SKM-1 treated with dmso at 0.1 percent for 144 hours (cell line): ENCODE data around the gene RPS6KB2.

Source experiments
- DNase-seq: peaks from one replicate; lab custom pipeline; 2025; ENCODE audit not compliant: unreplicated experiment; lab: John Stamatoyannopoulos, UW

Gene RPS6KB2

DNA sequence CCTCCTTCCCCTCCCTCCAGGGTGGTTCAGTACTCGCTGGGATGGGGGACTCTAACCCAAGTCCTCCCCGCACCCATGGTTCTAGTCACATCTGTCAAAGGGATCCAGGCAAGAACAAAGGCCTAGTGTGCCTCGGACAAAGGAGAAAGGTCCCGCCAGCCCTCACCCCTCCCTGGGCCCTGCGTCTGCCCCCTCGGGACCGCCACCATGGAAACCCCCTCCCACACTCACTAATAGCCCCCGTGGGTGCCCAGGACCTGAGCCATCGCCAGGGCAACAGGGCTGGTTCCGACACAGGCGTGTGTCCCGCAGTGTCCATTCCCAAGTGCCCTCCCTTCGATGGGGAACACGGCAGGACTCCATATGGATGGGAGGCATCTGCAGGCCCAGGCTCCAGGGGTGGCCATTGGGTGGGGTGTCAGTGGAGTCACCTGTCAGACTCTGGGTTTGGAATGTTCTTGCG, 17.9 kb upstream of the RPS6KB2 start:
- no peak for DNase-seq

GRCh38 chr11:67410984-67411784, 17.1 kb upstream of the RPS6KB2 start:
- no peak for DNase-seq

DNA sequence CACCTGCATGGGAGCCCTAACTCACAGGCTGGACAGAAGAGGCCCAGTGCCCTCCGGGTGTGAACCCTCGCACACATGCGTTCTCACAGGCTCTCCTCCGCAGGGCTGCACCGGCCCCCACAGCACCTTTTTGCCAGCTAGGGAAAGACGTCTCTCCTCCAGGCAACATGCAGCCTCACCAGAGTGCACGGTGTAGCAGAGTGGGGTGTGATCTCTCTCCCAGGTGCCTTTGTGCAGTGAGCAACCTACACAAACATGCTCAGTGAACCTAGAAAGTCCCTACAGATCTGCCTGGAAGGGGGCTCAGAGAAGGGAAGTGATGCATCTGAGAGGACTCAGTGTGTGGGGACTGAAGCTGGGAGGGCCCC, 16.5 kb upstream of the RPS6KB2 start:
- DNase-seq, result no peak

- no peak for DNase-seq
Measured at GRCh38 chr11:67412495-67413179, 15.7 kb upstream of the RPS6KB2 start.

DNA sequence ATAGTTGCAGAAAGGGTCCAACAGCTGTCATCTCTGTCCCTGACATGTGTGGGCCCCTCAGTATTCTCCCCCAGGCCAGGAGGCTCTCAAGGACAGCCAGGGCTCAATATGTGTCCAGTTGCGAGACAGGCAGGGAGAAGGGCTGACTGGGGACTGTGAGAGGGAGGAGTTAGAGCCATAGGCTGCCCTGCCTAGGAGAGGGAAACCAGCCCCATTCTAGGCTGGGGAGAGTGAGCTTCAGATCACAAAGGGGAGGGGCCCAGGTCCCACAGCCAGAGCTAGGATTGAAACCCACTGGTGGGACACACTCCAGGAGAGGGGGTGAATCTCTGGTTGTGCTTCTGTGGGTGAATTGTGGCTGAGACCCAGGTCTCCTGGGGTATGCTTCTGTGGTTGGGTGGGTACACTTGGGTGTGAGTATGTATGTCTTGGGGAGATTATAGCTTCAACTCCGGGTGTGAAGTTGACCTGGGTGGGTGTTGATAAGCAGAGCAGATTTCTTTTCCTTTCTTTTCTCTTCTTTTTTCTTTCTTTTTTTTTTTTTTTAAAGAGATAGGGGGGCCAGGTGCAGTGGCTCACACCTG, 14.9 kb upstream of the RPS6KB2 start:
- no peak for DNase-seq

GRCh38 chr11:67415501-67416304, 12.6 kb upstream of the RPS6KB2 start, which contains the start of gene CARNS1:
Gene CARNS1, plus strand, starts transcription at chr11:67415678. Its CDS starts 522 bp downstream, at chr11:67416200.
- no peak for DNase-seq

DNA sequence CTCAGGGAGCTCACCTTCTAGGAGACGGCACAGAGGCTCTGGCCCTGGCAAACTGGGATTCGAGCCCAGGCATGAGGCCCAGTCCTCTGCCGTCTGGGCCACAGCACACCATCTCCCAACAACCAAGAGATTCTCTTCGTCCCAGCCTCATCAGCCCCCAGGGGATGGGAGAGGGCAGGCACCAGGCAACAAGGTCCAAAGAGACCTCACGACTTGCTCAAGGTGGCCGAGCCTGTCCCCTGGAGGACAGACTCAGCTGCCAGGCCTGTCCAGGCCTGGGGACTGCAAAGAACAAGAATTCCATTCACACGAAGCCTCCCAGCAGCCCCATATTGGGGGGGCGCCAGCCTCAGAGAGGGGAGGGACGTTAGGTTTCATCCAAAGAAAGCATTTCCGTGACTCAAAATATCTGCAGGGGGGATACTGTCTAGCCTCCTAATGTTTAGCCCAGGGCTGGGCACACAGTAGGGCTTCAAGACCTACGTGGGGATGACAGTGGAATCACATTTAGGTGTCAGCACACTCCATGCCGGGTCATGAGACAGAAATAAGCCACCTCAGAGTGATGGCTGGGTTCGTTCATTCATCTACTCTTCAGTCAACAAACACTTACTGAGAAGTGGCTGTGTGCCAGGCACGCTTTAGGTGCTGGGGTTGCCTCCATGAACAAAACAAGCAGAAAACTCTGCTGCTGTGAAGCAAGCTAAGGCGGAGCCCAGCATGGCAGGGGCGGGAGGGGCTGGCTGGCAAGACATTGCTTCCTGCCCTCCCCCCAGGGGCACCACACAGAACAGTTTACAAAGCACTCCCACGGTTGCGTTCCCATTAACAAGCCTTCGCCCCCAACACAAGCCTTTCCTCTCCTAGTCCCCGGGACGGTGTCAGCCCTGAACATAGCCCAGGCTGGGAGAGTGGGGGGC, 11.6 kb upstream of the RPS6KB2 start:
- no peak for DNase-seq

- no peak for DNase-seq
Measured at GRCh38 chr11:67417425-67417824, 10.9 kb upstream of the RPS6KB2 start.

DNA sequence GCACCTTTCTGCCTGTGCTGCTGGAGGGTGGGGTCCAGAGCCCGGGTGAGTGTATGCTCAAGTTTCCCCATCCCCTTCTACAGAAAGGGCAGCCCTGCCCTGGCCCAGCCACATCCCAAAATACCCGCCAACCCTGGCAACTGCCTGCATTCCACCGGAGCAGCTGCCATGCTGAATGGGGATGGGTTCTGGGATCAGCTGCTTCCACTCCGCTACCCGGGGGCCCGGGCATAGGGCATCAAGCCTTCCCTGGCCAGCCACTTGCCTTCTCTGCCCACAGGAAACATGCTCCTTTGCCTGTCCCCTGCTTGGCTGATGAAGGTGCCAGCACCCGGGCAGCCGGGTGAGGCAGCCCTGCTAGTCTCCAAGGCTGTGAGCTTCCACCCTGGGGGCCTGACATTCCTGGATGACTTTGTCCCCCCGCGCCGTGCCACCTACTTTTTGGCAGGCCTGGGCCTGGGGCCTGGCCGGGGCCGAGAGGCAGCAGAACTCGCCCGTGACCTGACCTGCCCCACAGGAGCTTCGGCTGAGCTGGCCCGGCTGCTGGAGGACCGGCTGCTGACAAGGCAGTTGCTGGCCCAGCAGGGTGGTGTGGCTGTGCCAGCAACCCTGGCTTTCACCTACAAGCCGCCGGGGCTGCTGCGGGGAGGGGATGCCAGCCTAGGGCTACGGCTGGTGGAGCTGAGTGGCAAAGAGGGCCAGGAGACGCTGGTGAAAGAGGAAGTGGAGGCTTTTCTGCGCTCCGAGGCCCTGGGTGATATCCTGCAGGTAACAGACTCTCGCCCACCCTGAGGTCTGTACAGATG, 9.6 kb upstream of the RPS6KB2 start:
- no peak for DNase-seq

- DNase-seq, result no peak
Measured at GRCh38 chr11:67419325-67420049, 8.8 kb upstream of the RPS6KB2 start.

- DNase-seq, result no peak
Measured at GRCh38 chr11:67420147-67420645, 8.1 kb upstream of the RPS6KB2 start.

DNA sequence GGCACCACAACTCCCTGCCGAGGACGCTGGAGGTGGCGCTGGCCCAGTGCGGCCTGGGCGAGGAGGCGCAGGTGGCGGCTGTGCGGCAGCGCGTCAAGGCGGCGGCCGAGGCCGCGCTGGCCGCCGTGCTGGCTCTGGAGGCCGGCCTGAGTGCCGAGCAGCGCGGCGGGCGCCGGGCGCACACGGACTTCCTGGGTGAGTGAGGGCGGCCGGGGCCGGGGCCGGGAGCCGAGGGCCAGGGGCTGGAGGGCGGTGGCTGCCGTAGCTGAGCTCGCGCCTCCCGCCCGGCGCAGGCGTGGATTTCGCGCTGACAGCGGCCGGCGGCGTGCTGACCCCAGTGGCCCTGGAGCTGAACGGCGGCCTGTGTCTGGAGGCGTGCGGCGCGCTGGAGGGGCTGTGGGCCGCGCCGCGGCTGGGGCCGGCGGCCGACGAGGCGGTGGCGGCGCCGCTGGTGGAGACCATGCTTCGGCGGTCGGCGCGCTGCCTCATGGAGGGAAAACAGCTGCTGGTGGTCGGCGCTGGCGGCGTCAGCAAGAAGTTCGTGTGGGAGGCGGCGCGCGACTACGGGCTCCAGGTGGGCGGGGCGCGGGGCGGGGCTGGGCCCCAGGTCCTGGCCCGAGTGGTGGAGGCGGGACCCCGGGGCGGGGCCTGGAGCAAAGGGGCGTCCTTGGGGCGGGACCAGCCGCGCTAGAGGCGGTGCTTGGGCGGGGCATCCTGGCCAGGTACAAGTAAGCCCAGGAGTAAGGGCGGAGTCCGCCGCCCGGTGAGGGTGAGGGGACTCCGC, 7.5 kb upstream of the RPS6KB2 start:
- peak; percentile 68 for DNase-seq

- no peak for DNase-seq
Measured at GRCh38 chr11:67421430-67422031, 6.8 kb upstream of the RPS6KB2 start.

- DNase-seq, result no peak
Measured at GRCh38 chr11:67422891-67423290, 5.4 kb upstream of the RPS6KB2 start.

DNA sequence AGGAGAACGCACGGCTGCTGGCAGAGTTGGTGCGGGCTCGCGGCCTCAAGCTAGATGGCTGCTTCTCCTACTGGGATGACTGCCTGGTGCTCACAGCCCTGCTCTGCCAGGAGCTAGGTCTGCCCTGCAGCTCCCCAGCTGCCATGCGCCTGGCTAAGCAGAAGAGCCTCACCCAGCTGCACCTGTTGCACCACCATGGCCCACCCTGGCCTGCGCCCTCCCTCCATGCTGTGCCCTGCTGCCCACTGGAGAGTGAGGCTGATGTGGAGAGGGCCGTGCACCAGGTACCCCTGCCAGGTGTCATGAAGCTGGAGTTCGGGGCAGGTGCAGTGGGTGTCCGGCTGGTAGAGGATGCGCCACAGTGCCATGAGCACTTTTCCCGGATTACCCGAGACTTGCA, 4.8 kb upstream of the RPS6KB2 start:
- no peak for DNase-seq

- no peak for DNase-seq
Measured at GRCh38 chr11:67423891-67424613, 4.2 kb upstream of the RPS6KB2 start.
